Esophagus mucosa (tissue), 1 donor: ENCODE results near the gene ATXN7L2. TPM values are rescaled to one million over a fixed set of nuclear protein-coding genes. Genes with fewer than 3 reads are reported as not detected.
A peak's percentile ranks its signal among the peaks of the same experiment; 100 is the strongest.

ENCODE experiments used
- ATAC-seq: fragments of 200-7000 bp; cut with Tn5 transposase; one replicate; pipeline ENCODE4 v1.9.1; 2020
- total RNA-seq: library from RNA; stranded (reverse); gene quantifications from one replicate; pipeline ENCODE4 v1.2.4, GENCODE V29; 2023
- donor health status: DM: yes; HTN: yes; CAD: no.

ATXN7L2 gene
- total RNA-seq, 1 donor from 2014 or later, result 2.7 TPM

DNA sequence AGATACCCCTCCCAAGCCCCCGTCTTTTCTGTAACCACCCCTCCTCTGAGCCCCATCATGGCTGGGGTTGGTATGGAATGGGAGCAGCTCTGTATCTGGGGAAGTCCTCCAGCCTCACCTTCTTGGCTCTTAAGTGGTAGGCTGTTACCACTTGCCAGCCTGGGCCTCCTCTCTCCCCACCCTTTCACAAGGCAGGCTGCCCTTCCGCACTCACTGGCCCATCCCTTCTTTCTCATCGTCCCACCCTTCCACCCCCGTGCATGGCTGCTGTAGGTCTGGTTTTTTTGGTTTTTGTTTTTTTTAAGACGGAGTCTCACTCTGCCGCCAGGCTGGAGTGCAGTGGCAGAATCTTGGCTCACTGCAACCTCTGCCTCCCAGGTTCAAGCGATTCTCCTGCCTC lies 15.4 kb downstream of the ATXN7L2 start:
- ATAC-seq, result peak; percentile 83

GRCh38 chr1:109499661-109500536 lies 16.2 kb downstream of the ATXN7L2 start:
- peak; percentile 82 for ATAC-seq

DNA sequence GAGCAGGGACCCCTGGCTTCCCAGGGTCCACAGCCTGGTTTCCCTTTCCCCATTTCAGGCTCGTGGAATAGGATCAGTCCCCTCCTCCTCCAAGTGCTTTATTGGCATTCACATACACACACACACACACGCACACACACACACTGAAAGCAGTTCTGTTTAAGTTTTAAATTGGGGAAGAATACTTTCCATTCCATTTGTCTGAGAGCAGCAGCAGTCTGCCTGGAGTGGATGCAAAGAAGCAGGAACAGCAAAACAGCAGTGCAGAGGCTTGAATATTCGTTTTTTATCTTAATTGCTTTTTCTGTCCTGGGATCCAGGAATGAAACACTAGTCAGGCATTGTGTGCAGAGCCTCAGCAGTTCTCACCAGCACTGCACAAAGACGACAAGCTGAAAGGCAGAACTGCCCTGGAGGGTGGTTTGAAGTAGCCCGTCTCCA lies 17.3 kb downstream of the ATXN7L2 start:
- ATAC-seq, result no peak

GRCh38 chr1:109501644-109502363 lies 18.1 kb downstream of the ATXN7L2 start:
- ATAC-seq, result no peak

DNA sequence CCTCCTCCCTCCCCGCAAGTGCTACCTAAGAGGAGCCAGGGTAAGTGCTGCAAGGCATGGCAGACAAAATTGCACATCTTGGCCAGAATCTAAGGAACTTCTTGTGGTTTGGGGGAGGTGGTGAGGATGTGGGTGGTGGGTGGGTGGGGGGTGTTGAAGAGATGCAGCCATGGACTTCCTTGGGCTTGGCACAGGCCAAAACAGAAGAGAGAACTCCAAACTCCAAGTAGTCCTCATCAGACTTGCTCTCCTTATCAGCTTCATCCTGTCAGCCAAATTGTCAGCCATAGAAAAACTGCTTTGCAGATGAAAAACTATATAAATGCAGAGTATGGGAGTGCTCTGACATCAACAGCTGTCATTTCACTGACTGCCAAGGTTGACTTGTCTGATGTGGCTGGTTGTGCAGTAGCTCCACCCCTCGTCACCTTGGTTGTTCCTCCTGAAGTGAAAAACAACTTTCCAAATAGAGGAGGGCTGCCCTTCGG lies 18.7 kb downstream of the ATXN7L2 start:
- ATAC-seq, result no peak

DNA sequence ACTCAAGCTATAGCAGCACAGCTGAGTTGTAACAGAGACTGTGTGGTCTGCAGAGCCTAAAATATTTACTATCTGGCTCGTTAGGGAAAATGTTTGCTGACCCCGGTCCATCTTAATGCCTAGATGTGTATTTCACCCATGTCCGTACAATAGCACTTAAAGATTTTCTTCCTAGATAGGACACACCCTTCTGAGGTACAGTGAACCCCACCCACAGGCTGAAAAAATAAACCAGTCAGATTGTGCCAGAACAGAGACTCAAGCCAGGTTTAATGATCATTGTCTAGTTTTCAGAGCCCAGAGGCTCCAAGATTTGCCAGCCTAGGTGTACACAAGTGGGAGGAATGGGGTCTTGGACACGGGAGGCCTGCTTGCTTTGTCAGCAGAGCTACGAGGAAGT lies 20.2 kb downstream of the ATXN7L2 start:
- ATAC-seq, result no peak

- no peak for ATAC-seq
These were observed 21.3 kb downstream of the ATXN7L2 start for GRCh38 chr1:109504974-109505373.

DNA sequence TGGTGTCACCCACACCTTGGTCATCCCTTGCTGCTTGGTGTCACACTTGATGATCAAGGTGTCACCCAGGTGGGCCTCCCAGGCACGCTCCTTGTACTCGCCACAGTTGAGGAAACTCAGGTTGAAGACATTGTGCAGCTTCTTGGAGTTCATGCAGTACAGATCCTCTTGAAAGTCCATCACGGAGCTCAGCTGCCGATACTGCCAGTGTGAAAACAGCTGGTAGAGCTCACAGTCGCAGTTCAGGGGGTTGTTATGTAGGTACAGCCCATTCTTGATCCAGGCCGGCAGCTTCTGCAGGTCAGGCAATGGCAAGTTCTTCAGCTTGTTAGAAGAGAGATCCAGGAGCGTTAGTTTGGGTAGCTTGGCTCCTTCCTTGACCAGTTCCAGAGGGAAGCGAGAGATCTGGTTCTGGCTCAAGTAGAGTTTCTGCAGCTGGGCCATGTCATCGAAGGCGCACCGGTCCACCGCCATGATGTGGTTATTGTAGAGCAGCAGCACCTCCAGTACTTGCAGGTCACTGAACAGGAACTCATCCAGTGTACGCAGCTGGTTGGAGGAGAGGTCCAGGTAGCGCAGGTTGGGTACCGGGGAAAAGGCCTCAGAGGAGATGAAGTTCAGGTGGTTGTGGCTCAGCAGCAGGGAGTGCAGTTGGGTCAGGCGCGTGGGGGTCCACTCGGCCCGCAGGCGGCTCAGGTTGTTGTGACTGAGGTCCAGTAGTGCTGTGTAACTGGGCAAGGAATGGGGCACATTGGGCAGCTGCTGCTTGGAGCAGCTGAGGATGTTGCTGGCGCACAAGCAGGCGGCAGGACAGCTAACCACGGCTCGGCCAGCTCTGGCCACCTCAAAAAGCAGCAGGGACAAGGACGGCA lies 24.5 kb downstream of the ATXN7L2 start:
- ATAC-seq, result no peak

GRCh38 chr1:109508873-109509175 lies 25.1 kb downstream of the ATXN7L2 start:
- ATAC-seq, result no peak

DNA sequence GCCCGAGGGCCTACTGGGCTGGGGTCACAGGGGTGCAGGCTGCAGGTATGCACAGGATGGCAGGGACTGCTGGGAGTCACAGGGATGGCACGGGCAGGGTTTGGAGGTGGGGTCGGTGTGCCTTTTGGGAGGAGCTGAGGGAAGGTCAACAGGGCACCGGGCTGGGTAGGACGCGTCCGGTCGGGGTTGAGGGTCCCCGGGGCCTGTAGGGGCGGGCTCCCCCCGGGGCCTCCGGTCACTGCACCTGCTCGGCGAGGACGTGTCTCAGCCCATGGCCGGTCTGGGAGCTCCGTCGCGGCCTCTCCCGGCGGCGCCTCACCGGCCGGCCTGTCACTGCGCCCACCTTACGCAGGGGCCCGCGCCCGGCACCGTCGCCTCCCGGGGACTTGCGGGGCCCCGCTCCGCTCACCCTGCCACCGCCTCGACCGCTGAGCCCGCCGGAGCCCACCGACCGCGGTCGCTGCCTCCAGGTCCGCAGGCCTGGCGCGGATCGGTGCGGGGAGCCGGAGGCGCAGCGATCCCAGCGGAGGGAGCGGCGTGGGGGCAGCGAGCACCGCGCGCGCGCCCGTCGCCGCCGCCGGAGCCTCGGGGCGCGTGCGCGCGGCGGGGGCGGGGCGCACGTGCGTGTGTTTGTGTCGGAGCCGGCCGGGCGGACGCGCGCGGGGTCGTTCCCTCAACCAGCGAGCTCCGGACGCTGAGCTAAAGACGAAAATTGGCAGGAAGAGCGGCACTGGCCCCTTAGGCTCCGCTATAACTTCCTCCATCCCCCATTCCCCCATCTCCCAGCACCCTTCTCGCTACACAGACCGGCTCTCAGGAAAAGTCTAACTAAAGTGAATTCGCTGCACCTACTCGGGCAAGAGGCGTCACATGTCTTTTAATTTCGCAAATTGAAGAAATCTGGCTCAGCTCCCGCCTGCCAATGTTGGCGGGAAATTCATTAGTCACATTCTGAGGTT lies 25.8 kb downstream of the ATXN7L2 start, which contains the start of gene AMIGO1:
Gene AMIGO1, minus strand, starts transcription at position 552 of the 959 bp plus-strand sequence. CDS start 815 bp downstream, outside the sequence.
- peak; percentile 68 for ATAC-seq

DNA sequence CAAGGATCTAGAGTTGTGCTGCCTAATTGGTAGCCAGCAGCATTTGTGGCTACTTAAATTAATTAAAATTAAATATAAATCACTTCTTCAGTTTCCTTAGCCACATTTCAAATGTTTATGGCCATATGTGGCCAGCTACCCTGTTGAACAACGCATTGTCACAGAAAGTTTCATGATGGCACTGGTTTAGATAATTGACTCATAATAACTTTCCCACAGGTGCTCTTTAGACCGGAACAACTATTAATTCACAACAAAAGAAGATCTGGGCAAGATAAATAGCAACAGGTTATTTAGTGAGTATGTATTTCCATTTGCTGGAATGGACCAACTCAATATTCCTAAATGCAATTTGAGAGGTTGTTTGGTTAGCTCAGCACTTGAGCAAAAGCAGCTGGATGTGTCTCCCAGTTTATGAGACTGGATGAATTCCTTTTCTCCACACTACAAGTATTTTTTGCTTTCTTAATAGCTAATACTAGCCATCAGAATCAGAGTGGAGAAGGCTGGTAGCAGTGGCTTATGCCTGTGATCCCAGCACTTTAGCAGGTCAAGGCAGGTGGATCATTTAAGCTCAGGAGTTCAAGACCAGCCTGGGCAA lies 29.5 kb downstream of the ATXN7L2 start:
- ATAC-seq, result no peak

- no peak for ATAC-seq
These were observed 31.1 kb downstream of the ATXN7L2 start for GRCh38 chr1:109514846-109515245.

- ATAC-seq, result no peak
These were observed 33.2 kb downstream of the ATXN7L2 start for GRCh38 chr1:109516872-109517271.

GRCh38 chr1:109517337-109517736 lies 33.6 kb downstream of the ATXN7L2 start:
- ATAC-seq, result no peak

DNA sequence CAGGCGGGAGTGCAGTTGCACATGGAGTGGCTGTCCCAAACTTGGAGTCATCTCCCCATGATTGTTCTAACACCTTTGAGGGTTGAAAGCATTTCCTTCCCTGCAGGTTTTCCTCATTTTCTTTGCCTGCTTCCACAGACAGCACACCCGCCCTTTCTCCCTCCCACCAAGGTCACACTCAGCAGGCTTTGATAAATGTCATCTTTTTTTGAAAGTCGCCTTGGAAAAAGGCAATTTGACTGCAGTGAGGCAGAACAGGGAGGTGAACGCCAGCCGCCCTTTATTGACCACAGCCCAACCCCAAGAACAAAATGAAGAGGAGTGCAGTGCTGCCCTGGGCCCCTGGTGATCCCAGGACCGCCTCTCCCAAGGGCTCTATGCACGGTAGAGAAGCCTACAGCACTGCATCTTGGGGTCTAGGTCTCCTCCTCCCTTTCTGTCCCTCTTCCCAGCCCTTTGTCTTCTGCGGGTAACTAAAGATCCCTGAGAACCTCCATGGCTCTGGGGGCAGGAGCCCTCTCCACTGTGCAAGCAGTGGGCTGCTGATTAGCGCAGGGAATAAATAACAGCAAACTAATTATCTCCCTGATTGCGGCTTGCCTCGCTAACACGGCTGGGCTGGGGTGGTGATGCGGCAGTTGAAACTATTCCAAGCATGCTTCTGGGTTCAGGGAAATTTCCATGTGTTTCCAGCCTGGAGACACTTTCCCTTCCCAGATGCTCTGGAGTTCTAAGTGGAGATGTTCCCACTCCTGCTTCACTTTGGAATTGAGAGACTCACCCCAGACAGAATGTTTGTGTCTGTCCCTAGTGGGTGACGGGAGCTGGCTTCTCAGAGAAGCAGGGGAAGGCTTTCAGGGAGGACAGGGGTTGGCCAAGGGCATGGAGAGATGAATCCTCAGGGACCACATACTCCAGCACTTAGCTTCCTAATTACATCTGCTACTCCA lies 37.6 kb downstream of the ATXN7L2 start:
- no peak for ATAC-seq

DNA sequence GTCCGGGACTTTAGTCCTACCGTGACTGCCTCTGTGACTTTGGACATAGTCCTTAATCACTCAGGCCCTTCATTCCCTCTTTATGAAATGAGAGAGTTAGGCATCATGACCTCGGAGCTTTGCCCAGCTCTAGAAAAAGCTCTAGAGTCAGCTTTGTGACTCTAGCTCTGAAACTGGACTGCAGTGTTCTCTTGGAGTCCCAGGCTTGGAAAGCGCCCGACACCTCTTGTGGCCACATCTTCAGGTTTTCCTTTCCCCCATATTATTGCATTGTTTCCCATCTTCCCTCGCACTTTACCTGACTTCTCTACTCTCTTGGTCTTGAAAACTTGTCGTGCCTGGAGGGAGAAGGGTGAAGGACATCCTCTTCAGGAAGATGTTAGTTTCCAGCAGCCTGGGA lies 38.3 kb downstream of the ATXN7L2 start:
- ATAC-seq, result no peak

GRCh38 chr1:109523706-109524105 lies 40.0 kb downstream of the ATXN7L2 start:
- ATAC-seq, result no peak

DNA sequence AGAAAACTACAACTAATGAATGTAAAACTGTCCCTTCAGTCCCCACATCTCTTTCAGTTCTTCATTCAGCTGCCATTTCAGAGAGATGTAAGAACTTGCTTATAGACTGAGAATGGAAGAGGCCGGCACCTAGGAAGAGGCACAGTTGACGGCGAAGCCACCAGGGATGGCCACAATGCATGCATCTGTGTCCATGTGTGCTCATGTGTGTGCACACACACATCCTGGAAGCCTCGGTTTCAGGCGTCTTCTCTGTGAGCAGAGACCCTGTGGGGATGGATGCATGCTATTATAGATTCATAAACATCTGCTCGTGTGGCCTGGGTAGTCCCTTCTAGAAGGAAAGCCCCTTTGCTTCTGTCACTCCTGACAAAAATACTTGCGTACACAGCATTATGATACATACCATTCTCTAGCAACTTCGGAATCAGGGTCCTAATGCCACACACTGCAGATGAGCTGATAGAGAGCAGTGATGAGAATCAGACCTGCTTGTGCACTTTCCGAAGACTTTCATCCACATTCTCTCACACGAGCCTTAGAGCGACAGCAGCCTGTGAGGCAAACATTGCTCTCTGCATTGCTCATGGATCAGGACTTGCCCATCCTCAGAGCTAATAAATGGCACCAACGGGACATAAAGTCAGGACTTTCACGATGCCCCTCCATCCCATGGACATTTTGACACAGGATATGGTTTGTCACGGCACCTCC lies 43.5 kb downstream of the ATXN7L2 start:
- no peak for ATAC-seq
